PC-3 (cell line): ENCODE measurements around the gene PLEKHA1. TPM values are rescaled to one million over a fixed set of nuclear protein-coding genes. Genes with fewer than 3 reads are reported as not detected.

ENCODE experiments used
- ATAC-seq: fragments of 200-7000 bp; cut with Tn5 transposase; 2 replicates; pipeline ENCODE4 v1.9.1; 2020; ENCODE audit warnings: mild to moderate bottlenecking, moderate library complexity
- BruUV-seq: library from RNA; stranded (reverse); fragments of 400-500 nt; replicated peaks from 2 replicates; lab custom pipeline; 2021; lab: Mats Ljungman, UMichigan
- CTCF ChIA-PET: fragments of 300-600 bp; sonication (Branson Sonifier 250); formaldehyde crosslinking; loops from one replicate; lab custom pipeline; 2022; ENCODE audit warnings: antibody characterized with exemption; lab: Charles Lee
- POLR2A ChIA-PET: fragments of 300-600 bp; sonication (Branson Sonifier 250); formaldehyde crosslinking; loops from one replicate; lab custom pipeline; 2022; ENCODE audit warnings: antibody characterized with exemption; ENCODE audit not compliant: unreplicated experiment; lab: Charles Lee
- DNase-seq: peaks from one replicate; pipeline ENCODE4 v3.0.0-alpha.2; 2015
- H2AFZ ChIP-seq: fragments of 300-600 bp; sonication (generic); 2 replicates; pipeline ENCODE4 v1.6.0; 2016; ENCODE audit warnings: antibody characterized with exemption, low read length
- H3F3A ChIP-seq: fragments of 300-600 bp; sonication (generic); one replicate; pipeline ENCODE4 v1.6.0; 2017; ENCODE audit warnings: antibody characterized with exemption, low read length, control low read depth, mild to moderate bottlenecking; ENCODE audit not compliant: unreplicated experiment
- H3K27ac ChIP-seq: fragments of 300-600 bp; sonication (generic); 2 replicates; pipeline ENCODE4 v1.5.1; 2016; ENCODE audit warnings: mild to moderate bottlenecking, low read length
- H3K27me3 ChIP-seq: fragments of 300-600 bp; sonication (generic); 2 replicates; pipeline ENCODE4 v1.6.1; 2016; ENCODE audit warnings: low read length, mixed read lengths
- H3K36me3 ChIP-seq: fragments of 300-600 bp; sonication (generic); 2 replicates; pipeline ENCODE4 v1.6.1; 2016; ENCODE audit warnings: low read depth, mixed run types, low read length, mixed read lengths
- H3K4me1 ChIP-seq: fragments of 300-600 bp; sonication (generic); 2 replicates; pipeline ENCODE4 v1.5.1; 2016; ENCODE audit warnings: low read length; ENCODE audit not compliant: insufficient read depth
- H3K4me2 ChIP-seq: fragments of 300-600 bp; sonication (generic); 2 replicates; pipeline ENCODE4 v1.6.0; 2016; ENCODE audit warnings: low read length
- H3K4me3 ChIP-seq: fragments of 300-600 bp; sonication (generic); 2 replicates; pipeline ENCODE4 v1.5.1; 2016; ENCODE audit warnings: mild to moderate bottlenecking, low read length, mixed read lengths
- H3K79me2 ChIP-seq: fragments of 300-600 bp; sonication (generic); 2 replicates; pipeline ENCODE4 v1.6.1; 2017; ENCODE audit warnings: low read length, mixed read lengths
- H3K9ac ChIP-seq: fragments of 300-600 bp; sonication (generic); 2 replicates; pipeline ENCODE4 v1.6.0; 2016; ENCODE audit warnings: mild to moderate bottlenecking, low read length
- H3K9me2 ChIP-seq: fragments of 300-600 bp; sonication (generic); replicated peaks from 2 replicates; pipeline ENCODE4 v1.6.1; 2016; ENCODE audit warnings: mixed run types, low read length, mixed read lengths
- H3K9me3 ChIP-seq: fragments of 300-600 bp; sonication (generic); 2 replicates; pipeline ENCODE4 v1.6.1; 2016; ENCODE audit warnings: low read length, mixed read lengths
- H4K20me1 ChIP-seq: fragments of 300-600 bp; sonication (generic); 2 replicates; pipeline ENCODE4 v1.6.1; 2016; ENCODE audit warnings: low read length, mixed read lengths
- CTCF ChIP-seq: fragments of 300-600 bp; sonication (generic); conservative IDR thresholded peaks from 2 replicates; pipeline ENCODE4 v1.5.1; 2017; ENCODE audit warnings: antibody characterized with exemption, low read depth, mild to moderate bottlenecking, low read length
- EZH2 ChIP-seq: fragments of 300-600 bp; sonication (generic); IDR thresholded peaks from one replicate; pipeline ENCODE4 v1.6.1; 2017; ENCODE audit warnings: antibody characterized with exemption, mild to moderate bottlenecking, low read length; ENCODE audit not compliant: unreplicated experiment
- EZH2phosphoT487 ChIP-seq: fragments of 300-600 bp; sonication (generic); IDR thresholded peaks from 2 replicates; pipeline ENCODE4 v1.6.1; 2018; ENCODE audit warnings: mild to moderate bottlenecking, antibody characterized with exemption, low read length, borderline replicate concordance
- intact Hi-C: fragments of 100-400 bp; cut with micrococcal nuclease; formaldehyde crosslinking; loops from 2 replicates; pipeline ENCODE4 v1.9.0; 2023
- total RNA-seq: library from RNA; depleted of rRNA; stranded (reverse); fragments of >200 nt; gene quantifications from 2 replicates; pipeline ENCODE4 v1.2.3, GENCODE V29; 2014

The PLEKHA1 gene
- total RNA-seq, 1 experiment from 2014 or later, result 5.2 TPM

- CTCF ChIA-PET, result no interaction called here
- H2AFZ ChIP-seq, result no peak overlapping the region
- no peak overlapping the region for H3K4me3 ChIP-seq
- BruUV-seq, result no TSS peak
- TF ChIP-seq EZH2phosphoT487, result no peak
- TF ChIP-seq EZH2, result no peak
- no peak for TF ChIP-seq CTCF
- H3K27ac ChIP-seq, result no peak overlapping the region
- H3K4me2 ChIP-seq, result no peak overlapping the region
- no peaks in the 10 kb centered on the region for H3K27me3 ChIP-seq
- DNase-seq, result no peak
- no peaks in the 10 kb centered on the region for H4K20me1 ChIP-seq
- ATAC-seq, result no peak
- POLR2A ChIA-PET, result no interaction called here
- H3K9ac ChIP-seq, result no peak overlapping the region
- H3K36me3 ChIP-seq, result no peaks in the 10 kb centered on the region
- H3K9me3 ChIP-seq, result no peaks in the 10 kb centered on the region
- H3F3A ChIP-seq, result no peaks in the 10 kb centered on the region
- no peaks in the 10 kb centered on the region for H3K9me2 ChIP-seq
- H3K4me1 ChIP-seq, result no peaks in the 10 kb centered on the region
- intact Hi-C loops, result no loop called here
- H3K79me2 ChIP-seq, result no peaks in the 10 kb centered on the region
Measured at GRCh38 chr10:122336961-122337360, 37.5 kb upstream of the PLEKHA1 start.

GRCh38 chr10:122338609-122339441 is 35.7 kb upstream of the PLEKHA1 start:
- intact Hi-C loops, result no loop called here
- no peak overlapping the region for H3K27ac ChIP-seq

More at GRCh38 chr10:122338609-122339441, 35.7 kb upstream of the PLEKHA1 start:
- DNase-seq (no peak), ATAC-seq (no peak)
- Histone ChIP-seq H3K4me2 (no peak overlapping the region), H3F3A (no peaks in the 10 kb centered on the region), H3K27me3 (no peaks in the 10 kb centered on the region), H3K9ac (no peak overlapping the region), H3K4me1 (no peaks in the 10 kb centered on the region; the same call in 1 of the 2 replicates), H3K4me3 (no peak overlapping the region), H3K9me3 (no peaks in the 10 kb centered on the region), H2AFZ (no peak overlapping the region), H3K36me3 (no peaks in the 10 kb centered on the region), H4K20me1 (no peaks in the 10 kb centered on the region), H3K79me2 (no peaks in the 10 kb centered on the region), H3K9me2 (no peaks in the 10 kb centered on the region)
- ChIA-PET POLR2A (no interaction called here), CTCF (no interaction called here)
- TF ChIP-seq EZH2, result no peak
- no peak for TF ChIP-seq EZH2phosphoT487
- no peak for TF ChIP-seq CTCF
- BruUV-seq, result no TSS peak
